ENCODE results near the gene PHACTR4.

Gene PHACTR4

DNA sequence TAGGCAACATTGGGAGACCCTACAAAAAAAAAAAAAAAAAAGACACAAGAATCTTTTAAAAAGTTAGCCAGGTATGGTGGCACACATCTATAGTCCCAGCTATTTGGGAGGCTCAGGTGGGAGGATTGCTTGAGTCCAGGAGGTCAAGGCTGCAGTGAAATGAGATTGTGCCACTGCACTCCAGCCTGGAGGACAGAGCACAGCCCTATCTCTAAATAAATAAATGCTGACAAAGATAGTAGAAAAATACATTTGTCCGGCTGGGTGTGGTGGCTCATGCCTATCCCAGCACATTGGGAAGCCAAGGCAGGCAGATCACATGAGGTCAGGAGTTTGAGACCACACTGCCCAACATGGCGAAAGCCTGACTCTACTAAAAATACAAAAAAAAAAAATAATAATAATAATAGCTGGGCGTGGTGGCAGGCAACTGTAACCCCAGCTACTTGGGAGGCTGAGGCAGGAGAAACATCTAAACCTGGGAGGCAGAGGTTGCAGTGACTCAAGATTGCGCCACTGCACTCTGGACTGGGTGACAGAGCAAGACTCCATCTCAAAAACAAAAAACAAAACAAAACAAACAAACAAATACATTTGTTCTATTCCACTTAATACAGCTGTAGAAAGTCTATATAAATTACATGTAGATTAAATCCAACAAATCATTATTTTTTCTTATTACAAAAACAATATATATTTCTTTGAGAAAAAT lies 48.5 kb downstream of the PHACTR4 start:
- DNase-seq (ENCODE audit: low read depth): no peak
- H3K4me3 ChIP-seq (ENCODE audit: low read depth, low read length): no peak overlapping the region
- no peak for TF ChIP-seq POLR2A (IDR thresholded peaks at IDR 0.05; ENCODE audit: extremely low read depth, insufficient read length)
- TF ChIP-seq, protein P1, sequence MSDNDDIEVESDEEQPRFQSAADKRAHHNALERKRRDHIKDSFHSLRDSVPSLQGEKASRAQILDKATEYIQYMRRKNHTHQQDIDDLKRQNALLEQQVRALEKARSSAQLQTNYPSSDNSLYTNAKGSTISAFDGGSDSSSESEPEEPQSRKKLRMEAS (IDR thresholded peaks at IDR 0.05; ENCODE audit: low read depth, low read length): no peak
- no peak for TF ChIP-seq MYC (IDR thresholded peaks at IDR 0.05; ENCODE audit: low read depth, low read length)
- no peak for TF ChIP-seq CTCF (IDR thresholded peaks at IDR 0.05; ENCODE audit: low read depth, low read length)

GRCh38 chr1:28421744-28422143 lies 52.2 kb downstream of the PHACTR4 start:
- no peak overlapping the region for H3K4me3 ChIP-seq (ENCODE audit: low read depth, low read length)
- no peak for DNase-seq (ENCODE audit: low read depth)
- TF ChIP-seq MYC (IDR thresholded peaks at IDR 0.05; ENCODE audit: low read depth, low read length): no peak
- no peak for TF ChIP-seq CTCF (IDR thresholded peaks at IDR 0.05; ENCODE audit: low read depth, low read length)
- TF ChIP-seq, protein P1 (IDR thresholded peaks at IDR 0.05; ENCODE audit: low read depth, low read length): no peak
- TF ChIP-seq POLR2A (IDR thresholded peaks at IDR 0.05; ENCODE audit: extremely low read depth, insufficient read length): no peak

- no peak for DNase-seq (ENCODE audit: low read depth)
- H3K4me3 ChIP-seq (ENCODE audit: low read depth, low read length): no peak overlapping the region
- TF ChIP-seq CTCF (IDR thresholded peaks at IDR 0.05; ENCODE audit: low read depth, low read length): no peak
- TF ChIP-seq MYC (IDR thresholded peaks at IDR 0.05; ENCODE audit: low read depth, low read length): no peak
- TF ChIP-seq, protein P1 (IDR thresholded peaks at IDR 0.05; ENCODE audit: low read depth, low read length): no peak
- no peak for TF ChIP-seq POLR2A (IDR thresholded peaks at IDR 0.05; ENCODE audit: extremely low read depth, insufficient read length)
Observed at GRCh38 chr1:28426831-28427230, 57.3 kb downstream of the PHACTR4 start.

DNA sequence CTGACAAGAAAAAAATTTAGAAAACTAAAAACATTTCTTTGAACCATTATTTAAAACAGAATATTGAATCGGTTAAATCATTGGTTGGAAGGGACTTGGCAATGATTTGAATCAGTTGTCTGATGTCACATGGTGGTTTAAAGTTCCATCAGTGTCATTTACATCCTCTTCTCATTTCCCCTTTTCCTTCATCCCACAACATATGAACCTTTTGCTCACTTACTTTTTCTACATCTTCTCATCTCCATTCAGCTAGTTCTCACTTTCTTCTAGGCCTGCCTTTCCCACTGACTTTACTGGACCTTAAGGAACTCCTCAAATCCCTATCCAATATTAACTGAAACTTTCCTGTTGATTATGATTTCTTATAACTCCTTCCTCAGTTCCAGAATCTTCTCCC lies 58.5 kb downstream of the PHACTR4 start:
- H3K4me3 ChIP-seq (ENCODE audit: low read depth, low read length): no peak overlapping the region
- TF ChIP-seq CTCF (IDR thresholded peaks at IDR 0.05; ENCODE audit: low read depth, low read length): no peak
- TF ChIP-seq MYC (IDR thresholded peaks at IDR 0.05; ENCODE audit: low read depth, low read length): no peak
- TF ChIP-seq, protein P1 (IDR thresholded peaks at IDR 0.05; ENCODE audit: low read depth, low read length): no peak
- TF ChIP-seq POLR2A (IDR thresholded peaks at IDR 0.05; ENCODE audit: extremely low read depth, insufficient read length): no peak
- DNase-seq (ENCODE audit: low read depth): no peak

- no peak for DNase-seq (ENCODE audit: low read depth)
- no peak overlapping the region for H3K4me3 ChIP-seq (ENCODE audit: low read depth, low read length)
- no peak for TF ChIP-seq CTCF (IDR thresholded peaks at IDR 0.05; ENCODE audit: low read depth, low read length)
- TF ChIP-seq, protein P1 (IDR thresholded peaks at IDR 0.05; ENCODE audit: low read depth, low read length): no peak
- no peak for TF ChIP-seq POLR2A (IDR thresholded peaks at IDR 0.05; ENCODE audit: extremely low read depth, insufficient read length)
- no peak for TF ChIP-seq MYC (IDR thresholded peaks at IDR 0.05; ENCODE audit: low read depth, low read length)
Observed at GRCh38 chr1:28428990-28429520, 59.5 kb downstream of the PHACTR4 start.
